ENCODE measurements around the gene TXNDC12.

The TXNDC12 gene

DNA sequence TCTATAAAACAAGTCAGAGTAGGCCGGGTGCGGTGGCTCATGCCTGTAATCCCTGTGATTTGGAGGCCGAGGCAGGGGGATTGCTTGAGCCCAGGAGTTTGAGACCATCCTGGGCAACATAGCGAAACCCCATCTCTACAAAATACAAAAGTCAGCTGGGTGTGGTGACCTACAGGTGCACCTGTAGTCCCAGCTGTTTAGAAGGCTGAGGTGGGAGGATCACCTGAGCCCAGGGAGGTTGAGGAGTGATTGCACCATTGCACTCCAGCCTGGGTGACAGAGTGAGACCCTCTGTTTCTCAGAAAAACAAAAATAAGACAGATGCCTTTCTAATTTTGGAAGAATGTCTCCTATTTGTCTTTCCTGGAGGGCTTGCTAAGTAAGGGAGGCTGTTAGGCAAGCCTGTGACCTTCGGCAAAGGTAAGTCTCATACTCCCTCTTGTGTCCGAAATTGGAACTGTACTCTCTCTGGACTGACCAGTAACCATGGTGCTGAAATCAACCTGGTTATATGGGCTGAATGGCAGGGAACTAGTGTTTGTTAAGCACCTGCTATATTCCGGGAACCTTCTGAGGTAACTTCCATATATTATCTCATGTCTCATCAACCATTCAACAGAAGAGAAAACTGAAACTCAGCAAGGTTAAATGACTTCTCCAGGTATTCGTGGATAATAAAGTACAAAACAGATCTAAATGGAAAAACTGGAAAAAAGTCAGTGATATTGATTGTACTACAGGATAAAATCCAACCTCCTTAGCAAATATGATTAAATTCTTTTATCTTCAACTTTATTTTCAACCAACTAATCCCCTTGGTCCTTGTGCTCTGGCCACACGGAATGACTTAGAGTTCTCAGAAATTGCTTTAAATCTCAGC, 52.7 kb downstream of the TXNDC12 start (continued):
- no peak for TF ChIP-seq ZNF274 (IDR thresholded peaks at IDR 0.05; ENCODE audit: low read length)
- no peak for TF ChIP-seq ZNF274 (tag by site-specific recombination; IDR thresholded peaks at IDR 0.05; ENCODE audit: borderline replicate concordance)
- TF ChIP-seq, protein P1, sequence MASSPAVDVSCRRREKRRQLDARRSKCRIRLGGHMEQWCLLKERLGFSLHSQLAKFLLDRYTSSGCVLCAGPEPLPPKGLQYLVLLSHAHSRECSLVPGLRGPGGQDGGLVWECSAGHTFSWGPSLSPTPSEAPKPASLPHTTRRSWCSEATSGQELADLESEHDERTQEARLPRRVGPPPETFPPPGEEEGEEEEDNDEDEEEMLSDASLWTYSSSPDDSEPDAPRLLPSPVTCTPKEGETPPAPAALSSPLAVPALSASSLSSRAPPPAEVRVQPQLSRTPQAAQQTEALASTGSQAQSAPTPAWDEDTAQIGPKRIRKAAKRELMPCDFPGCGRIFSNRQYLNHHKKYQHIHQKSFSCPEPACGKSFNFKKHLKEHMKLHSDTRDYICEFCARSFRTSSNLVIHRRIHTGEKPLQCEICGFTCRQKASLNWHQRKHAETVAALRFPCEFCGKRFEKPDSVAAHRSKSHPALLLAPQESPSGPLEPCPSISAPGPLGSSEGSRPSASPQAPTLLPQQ (tag by site-specific recombination; IDR thresholded peaks at IDR 0.05) = no peak; the same call in 1 of the 2 replicates
- no peak for TF ChIP-seq ZNF701 (tag by site-specific recombination; IDR thresholded peaks at IDR 0.05)
- TF ChIP-seq ZNF510 (tag by site-specific recombination; IDR thresholded peaks at IDR 0.05; ENCODE audit: insufficient replicate concordance) = no peak
- TF ChIP-seq ZSCAN16 (tag by site-specific recombination; IDR thresholded peaks at IDR 0.05) = peak; percentile 46; the same call in 1 of the 2 replicates
- TF ChIP-seq SCRT1 (tag by site-specific recombination; IDR thresholded peaks at IDR 0.05; ENCODE audit: borderline replicate concordance) = peak; percentile 95
- TF ChIP-seq ZBTB49 (tag by site-specific recombination; IDR thresholded peaks at IDR 0.05; ENCODE audit: low read depth) = no peak
- TF ChIP-seq ZNF558 (tag by site-specific recombination; IDR thresholded peaks at IDR 0.05) = no peak
- TF ChIP-seq ZNF621 (tag by site-specific recombination; IDR thresholded peaks at IDR 0.05) = no peak
- no peak for TF ChIP-seq ZNF140 (tag by site-specific recombination; IDR thresholded peaks at IDR 0.05)
- no peak for TF ChIP-seq ZNF148 (tag by site-specific recombination; IDR thresholded peaks at IDR 0.05; ENCODE audit: borderline replicate concordance)
- TF ChIP-seq ZNF530 (tag by site-specific recombination; IDR thresholded peaks at IDR 0.05; ENCODE audit: low read depth) = no peak
- TF ChIP-seq SETDB1 (IDR thresholded peaks at IDR 0.05; ENCODE audit: insufficient read length, low read length) = no peak
- TF ChIP-seq, protein P2, sequence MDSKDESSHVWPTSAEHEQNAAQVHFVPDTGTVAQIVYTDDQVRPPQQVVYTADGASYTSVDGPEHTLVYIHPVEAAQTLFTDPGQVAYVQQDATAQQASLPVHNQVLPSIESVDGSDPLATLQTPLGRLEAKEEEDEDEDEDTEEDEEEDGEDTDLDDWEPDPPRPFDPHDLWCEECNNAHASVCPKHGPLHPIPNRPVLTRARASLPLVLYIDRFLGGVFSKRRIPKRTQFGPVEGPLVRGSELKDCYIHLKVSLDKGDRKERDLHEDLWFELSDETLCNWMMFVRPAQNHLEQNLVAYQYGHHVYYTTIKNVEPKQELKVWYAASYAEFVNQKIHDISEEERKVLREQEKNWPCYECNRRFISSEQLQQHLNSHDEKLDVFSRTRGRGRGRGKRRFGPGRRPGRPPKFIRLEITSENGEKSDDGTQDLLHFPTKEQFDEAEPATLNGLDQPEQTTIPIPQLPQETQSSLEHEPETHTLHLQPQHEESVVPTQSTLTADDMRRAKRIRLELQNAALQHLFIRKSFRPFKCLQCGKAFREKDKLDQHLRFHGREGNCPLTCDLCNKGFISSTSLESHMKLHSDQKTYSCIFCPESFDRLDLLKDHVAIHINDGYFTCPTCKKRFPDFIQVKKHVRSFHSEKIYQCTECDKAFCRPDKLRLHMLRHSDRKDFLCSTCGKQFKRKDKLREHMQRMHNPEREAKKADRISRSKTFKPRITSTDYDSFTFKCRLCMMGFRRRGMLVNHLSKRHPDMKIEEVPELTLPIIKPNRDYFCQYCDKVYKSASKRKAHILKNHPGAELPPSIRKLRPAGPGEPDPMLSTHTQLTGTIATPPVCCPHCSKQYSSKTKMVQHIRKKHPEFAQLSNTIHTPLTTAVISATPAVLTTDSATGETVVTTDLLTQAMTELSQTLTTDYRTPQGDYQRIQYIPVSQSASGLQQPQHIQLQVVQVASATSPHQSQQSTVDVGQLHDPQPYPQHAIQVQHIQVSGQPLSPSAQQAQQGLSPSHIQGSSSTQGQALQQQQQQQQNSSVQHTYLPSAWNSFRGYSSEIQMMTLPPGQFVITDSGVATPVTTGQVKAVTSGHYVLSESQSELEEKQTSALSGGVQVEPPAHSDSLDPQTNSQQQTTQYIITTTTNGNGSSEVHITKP (tag by site-specific recombination; IDR thresholded peaks at IDR 0.05) = no peak
- TF ChIP-seq PBX3 (CRISPR knock-in tag; IDR thresholded peaks at IDR 0.05) = no peak
- no peak for TF ChIP-seq ZNF155 (tag by site-specific recombination; IDR thresholded peaks at IDR 0.05)
- TF ChIP-seq, protein P3, sequence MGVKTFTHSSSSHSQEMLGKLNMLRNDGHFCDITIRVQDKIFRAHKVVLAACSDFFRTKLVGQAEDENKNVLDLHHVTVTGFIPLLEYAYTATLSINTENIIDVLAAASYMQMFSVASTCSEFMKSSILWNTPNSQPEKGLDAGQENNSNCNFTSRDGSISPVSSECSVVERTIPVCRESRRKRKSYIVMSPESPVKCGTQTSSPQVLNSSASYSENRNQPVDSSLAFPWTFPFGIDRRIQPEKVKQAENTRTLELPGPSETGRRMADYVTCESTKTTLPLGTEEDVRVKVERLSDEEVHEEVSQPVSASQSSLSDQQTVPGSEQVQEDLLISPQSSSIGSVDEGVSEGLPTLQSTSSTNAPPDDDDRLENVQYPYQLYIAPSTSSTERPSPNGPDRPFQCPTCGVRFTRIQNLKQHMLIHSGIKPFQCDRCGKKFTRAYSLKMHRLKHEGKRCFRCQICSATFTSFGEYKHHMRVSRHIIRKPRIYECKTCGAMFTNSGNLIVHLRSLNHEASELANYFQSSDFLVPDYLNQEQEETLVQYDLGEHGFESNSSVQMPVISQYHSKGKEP (tag by site-specific recombination; IDR thresholded peaks at IDR 0.05) = no peak
- TF ChIP-seq ZNF561 (tag by site-specific recombination; IDR thresholded peaks at IDR 0.05; ENCODE audit: borderline replicate concordance) = no peak
- TF ChIP-seq ZNF791 (tag by site-specific recombination; IDR thresholded peaks at IDR 0.05) = no peak
- no peak for TF ChIP-seq ZNF596 (tag by site-specific recombination; IDR thresholded peaks at IDR 0.05)
- no peak for TF ChIP-seq TRIM28 (IDR thresholded peaks at IDR 0.05; ENCODE audit: borderline replicate concordance, low read length)
- no peak for TF ChIP-seq GLI4 (tag by site-specific recombination; IDR thresholded peaks at IDR 0.05)
- no peak for TF ChIP-seq INSM2 (tag by site-specific recombination; IDR thresholded peaks at IDR 0.05)
